Lower lobe of right lung (tissue), 2 donors: ENCODE data around the gene CD2AP. TPM values are rescaled to one million over a fixed set of nuclear protein-coding genes. Genes with fewer than 3 reads are reported as not detected.
A peak's percentile ranks its signal among the peaks of the same experiment; 100 is the strongest.

ENCODE experiments used
- ATAC-seq, 2 donors: fragments of 200-7000 bp; cut with Tn5 transposase; one replicate each; pipeline ENCODE4 v1.9.1; 2020 to 2022; ENCODE audit warnings: mild to moderate bottlenecking in 2 of 2, moderate library complexity in 2 of 2
- DNase-seq: peaks from one replicate; pipeline ENCODE4 v3.0.0-alpha.2; 2020
- H3K27ac ChIP-seq: fragments of 200-600 bp; one replicate; pipeline ENCODE4 v1.8.0; 2022
- H3K27me3 ChIP-seq: fragments of 200-600 bp; one replicate; pipeline ENCODE4 v1.8.0; 2022; ENCODE audit warnings: low read depth
- H3K36me3 ChIP-seq: fragments of 200-600 bp; one replicate; pipeline ENCODE4 v1.8.0; 2022; ENCODE audit warnings: mild to moderate bottlenecking
- H3K4me1 ChIP-seq: fragments of 200-600 bp; one replicate; pipeline ENCODE4 v1.8.0; 2022
- H3K4me3 ChIP-seq: fragments of 200-600 bp; one replicate; pipeline ENCODE4 v1.8.0; 2022; ENCODE audit warnings: mild to moderate bottlenecking
- H3K9me3 ChIP-seq: fragments of 200-600 bp; one replicate; pipeline ENCODE4 v1.8.0; 2022
- intact Hi-C: fragments of 100-400 bp; cut with DNase I; formaldehyde crosslinking; loops from one replicate; pipeline ENCODE4 v1.11.0; 2022
- total RNA-seq: library from RNA; stranded (reverse); fragmentation: NEBNext Ultra II Directional; extraction: Animal tissue kit (Norgen Biotek cat#: 25700); gene quantifications from one replicate; pipeline ENCODE4 v1.2.1, GENCODE V29; 2021
- TF ChIP-seq, protein P1 (sequence below): fragments of 200-600 bp; IDR thresholded peaks from one replicate; pipeline ENCODE4 v1.8.0; 2022; ENCODE audit warnings: antibody characterized with exemption, mild to moderate bottlenecking
- donor health status: DM: no; HTN: yes; CAD: no; lungs with severe emphysema.

The CD2AP gene
- total RNA-seq, 1 donor from 2014 or later: 38.1 TPM

GRCh38 chr6:47454713-47455396 lies 22.7 kb upstream of the CD2AP start:
- Histone ChIP-seq H3K4me1 (no peaks in the 10 kb centered on the region), H3K4me3 (no peak overlapping the region), H3K27me3 (no peaks in the 10 kb centered on the region), H3K36me3 (no peaks in the 10 kb centered on the region), H3K9me3 (no peaks in the 10 kb centered on the region), H3K27ac (no peak overlapping the region)
- intact Hi-C loops: no loop called here
- DNase-seq: no peak
- TF ChIP-seq, protein P1, sequence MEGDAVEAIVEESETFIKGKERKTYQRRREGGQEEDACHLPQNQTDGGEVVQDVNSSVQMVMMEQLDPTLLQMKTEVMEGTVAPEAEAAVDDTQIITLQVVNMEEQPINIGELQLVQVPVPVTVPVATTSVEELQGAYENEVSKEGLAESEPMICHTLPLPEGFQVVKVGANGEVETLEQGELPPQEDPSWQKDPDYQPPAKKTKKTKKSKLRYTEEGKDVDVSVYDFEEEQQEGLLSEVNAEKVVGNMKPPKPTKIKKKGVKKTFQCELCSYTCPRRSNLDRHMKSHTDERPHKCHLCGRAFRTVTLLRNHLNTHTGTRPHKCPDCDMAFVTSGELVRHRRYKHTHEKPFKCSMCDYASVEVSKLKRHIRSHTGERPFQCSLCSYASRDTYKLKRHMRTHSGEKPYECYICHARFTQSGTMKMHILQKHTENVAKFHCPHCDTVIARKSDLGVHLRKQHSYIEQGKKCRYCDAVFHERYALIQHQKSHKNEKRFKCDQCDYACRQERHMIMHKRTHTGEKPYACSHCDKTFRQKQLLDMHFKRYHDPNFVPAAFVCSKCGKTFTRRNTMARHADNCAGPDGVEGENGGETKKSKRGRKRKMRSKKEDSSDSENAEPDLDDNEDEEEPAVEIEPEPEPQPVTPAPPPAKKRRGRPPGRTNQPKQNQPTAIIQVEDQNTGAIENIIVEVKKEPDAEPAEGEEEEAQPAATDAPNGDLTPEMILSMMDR: no peak
- no peak for ATAC-seq

GRCh38 chr6:47455533-47456209 lies 21.9 kb upstream of the CD2AP start:
- intact Hi-C loops: no loop called here
- DNase-seq: no peak
- H3K4me3 ChIP-seq: no peak overlapping the region
- ATAC-seq: no peak
- no peaks in the 10 kb centered on the region for H3K9me3 ChIP-seq
- TF ChIP-seq, protein P1: no peak
- H3K27ac ChIP-seq: no peak overlapping the region
- no peaks in the 10 kb centered on the region for H3K27me3 ChIP-seq
- no peaks in the 10 kb centered on the region for H3K4me1 ChIP-seq
- no peaks in the 10 kb centered on the region for H3K36me3 ChIP-seq

DNA sequence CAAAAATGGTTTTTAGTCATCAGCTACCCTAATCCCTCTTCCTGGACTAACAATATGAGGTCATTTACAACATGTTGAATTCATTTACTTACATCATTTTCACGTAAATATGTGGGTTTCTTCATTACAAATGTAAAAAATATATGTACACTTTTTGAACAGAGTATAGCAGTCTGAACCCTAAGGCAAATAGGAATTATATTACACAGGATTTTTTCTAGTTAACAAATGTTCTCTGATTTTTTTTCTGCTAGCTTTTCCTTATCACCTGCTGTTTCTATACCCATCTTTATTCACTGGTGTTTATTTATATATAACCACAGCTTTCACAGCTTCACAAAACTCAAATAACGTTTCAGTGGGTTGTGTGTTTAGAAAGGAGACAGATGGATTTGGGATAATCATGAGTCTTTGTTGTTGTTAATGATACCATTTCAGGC lies 21.0 kb upstream of the CD2AP start:
- no peaks in the 10 kb centered on the region for H3K36me3 ChIP-seq
- DNase-seq (no peak), ATAC-seq (no peak)
- H3K4me3 ChIP-seq: no peak overlapping the region
- no peak overlapping the region for H3K27ac ChIP-seq
- H3K4me1 ChIP-seq: no peaks in the 10 kb centered on the region
- no peaks in the 10 kb centered on the region for H3K9me3 ChIP-seq
- H3K27me3 ChIP-seq: no peaks in the 10 kb centered on the region
- intact Hi-C loops: no loop called here
- TF ChIP-seq, protein P1: no peak

DNA sequence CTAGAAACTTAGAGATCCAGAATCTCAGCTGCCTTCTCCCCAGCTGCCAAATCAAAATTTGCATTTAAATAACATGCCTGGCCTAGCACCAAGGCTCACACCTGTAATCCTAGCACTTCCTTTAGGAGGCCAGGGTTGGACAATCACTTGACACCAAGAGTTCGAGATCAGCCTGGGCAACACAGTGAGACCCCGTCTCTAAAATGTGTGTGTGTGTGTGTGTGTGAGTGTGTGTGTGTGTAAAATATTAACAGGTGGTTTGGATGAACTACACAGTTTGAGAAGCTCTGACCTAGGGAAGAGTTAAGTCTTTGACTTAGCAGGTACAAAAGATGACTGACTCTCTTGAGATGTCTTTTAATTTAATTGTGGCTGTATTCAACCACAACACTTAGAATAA lies 20.2 kb upstream of the CD2AP start:
- Histone ChIP-seq H3K27ac (no peak overlapping the region), H3K4me1 (no peaks in the 10 kb centered on the region), H3K9me3 (no peaks in the 10 kb centered on the region), H3K4me3 (no peak overlapping the region), H3K36me3 (no peaks in the 10 kb centered on the region), H3K27me3 (no peaks in the 10 kb centered on the region)
- DNase-seq (no peak), ATAC-seq (no peak)
- TF ChIP-seq, protein P1: no peak
- intact Hi-C loops: no loop called here

DNA sequence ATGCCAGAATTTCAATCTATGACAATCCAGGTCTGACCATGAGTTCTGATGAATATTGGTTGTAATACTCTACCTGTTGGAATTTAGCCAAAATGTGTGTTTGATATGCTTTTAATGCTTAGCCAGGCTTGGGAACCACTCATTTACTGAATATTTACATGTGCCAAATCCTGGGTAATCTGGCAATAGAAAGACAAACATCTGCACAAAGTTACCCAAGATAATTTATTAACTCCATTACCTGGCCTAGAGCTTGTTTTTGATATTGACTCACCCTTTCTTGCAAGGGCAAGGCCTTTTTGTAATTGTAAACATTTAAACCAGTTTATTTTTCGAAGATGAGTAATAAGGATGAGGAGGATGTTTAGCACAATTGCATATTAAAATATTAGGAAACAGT lies 13.5 kb upstream of the CD2AP start:
- Histone ChIP-seq H3K9me3 (no peaks in the 10 kb centered on the region), H3K27me3 (no peaks in the 10 kb centered on the region), H3K4me1 (no peaks in the 10 kb centered on the region), H3K36me3 (no peaks in the 10 kb centered on the region), H3K4me3 (no peak overlapping the region), H3K27ac (no peak overlapping the region)
- DNase-seq (no peak), ATAC-seq (peak in 1 of 2 donors; percentile 31)
- TF ChIP-seq, protein P1: no peak
- intact Hi-C loops: no loop called here
